ENCODE data around the gene DYNLT1. TPM values are rescaled to one million over a fixed set of nuclear protein-coding genes. Genes with fewer than 3 reads are reported as not detected.

Gene DYNLT1
- total and polyA plus RNA-seq, 2 of the 13 experiments (the other 11 are each of a cell fraction or from before 2014, with no cell fraction given), result 108 to 171 TPM

DNA sequence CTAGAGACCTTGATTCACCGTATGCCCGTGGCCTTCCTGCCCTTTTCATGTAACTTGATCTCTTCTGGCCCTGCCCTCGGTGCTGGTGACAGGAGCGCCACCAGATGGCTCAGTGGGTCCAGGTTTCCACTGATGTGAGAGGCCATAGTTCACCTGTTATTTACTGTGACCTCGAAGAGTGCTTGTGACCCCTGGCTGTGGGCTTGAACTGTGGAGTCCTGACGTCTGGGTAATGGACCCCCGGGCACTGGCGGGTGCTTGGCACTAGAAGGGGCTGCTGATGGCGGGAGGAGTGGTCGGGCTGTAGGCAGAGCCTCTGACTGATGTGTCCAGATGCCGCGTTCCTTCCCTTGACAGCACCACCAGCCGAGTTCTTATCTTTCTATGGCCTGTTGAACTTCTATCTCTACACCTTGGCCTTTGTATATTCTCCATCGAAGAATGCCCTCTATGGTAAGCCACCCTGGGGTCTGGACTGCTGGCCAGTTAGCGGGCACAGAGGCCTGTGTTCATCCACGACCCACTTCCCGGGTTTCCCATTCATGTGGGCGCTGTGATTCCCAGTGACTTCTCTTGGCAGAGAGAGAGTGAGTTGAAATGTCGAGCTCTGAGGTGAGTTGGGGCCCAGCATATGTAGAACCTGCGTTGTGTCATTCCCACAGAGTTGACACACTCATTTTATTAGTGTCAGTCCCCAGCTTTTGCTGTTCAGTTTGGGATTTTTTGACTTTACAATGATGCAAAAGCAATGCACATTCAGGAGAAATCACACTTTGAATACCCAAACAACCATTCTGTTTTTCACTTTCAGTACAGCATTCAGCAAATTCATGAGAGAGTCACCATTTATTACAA lies 14.9 kb downstream of the DYNLT1 start (continued):
- TF ChIP-seq, protein P1, sequence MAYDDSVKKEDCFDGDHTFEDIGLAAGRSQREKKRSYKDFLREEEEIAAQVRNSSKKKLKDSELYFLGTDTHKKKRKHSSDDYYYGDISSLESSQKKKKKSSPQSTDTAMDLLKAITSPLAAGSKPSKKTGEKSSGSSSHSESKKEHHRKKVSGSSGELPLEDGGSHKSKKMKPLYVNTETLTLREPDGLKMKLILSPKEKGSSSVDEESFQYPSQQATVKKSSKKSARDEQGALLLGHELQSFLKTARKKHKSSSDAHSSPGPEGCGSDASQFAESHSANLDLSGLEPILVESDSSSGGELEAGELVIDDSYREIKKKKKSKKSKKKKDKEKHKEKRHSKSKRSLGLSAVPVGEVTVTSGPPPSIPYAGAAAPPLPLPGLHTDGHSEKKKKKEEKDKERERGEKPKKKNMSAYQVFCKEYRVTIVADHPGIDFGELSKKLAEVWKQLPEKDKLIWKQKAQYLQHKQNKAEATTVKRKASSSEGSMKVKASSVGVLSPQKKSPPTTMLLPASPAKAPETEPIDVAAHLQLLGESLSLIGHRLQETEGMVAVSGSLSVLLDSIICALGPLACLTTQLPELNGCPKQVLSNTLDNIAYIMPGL (CRISPR knock-in tag; IDR thresholded peaks at IDR 0.05; ENCODE audit: borderline replicate concordance in 1 of 2, low read depth in 1 of 2), result peak; percentile 41 to 62; a peak in 1 of 4 replicates
- no peak for TF ChIP-seq ZBTB7A (CRISPR knock-in tag; IDR thresholded peaks at IDR 0.05)
- no peak for TF ChIP-seq SMAD3 (CRISPR knock-in tag; IDR thresholded peaks at IDR 0.05)
- peak; percentile 76 for TF ChIP-seq RARA (CRISPR knock-in tag; IDR thresholded peaks at IDR 0.05)
- TF ChIP-seq HOXA3 (CRISPR knock-in tag; IDR thresholded peaks at IDR 0.05), result peak; percentile 79; the same call in 1 of the 2 replicates
- no peak for TF ChIP-seq ZNF747 (CRISPR knock-in tag; IDR thresholded peaks at IDR 0.05; ENCODE audit: borderline replicate concordance)
- no peak for TF ChIP-seq TMF1 (CRISPR knock-in tag; IDR thresholded peaks at IDR 0.05; ENCODE audit: low read depth)
- TF ChIP-seq ZNF879 (CRISPR knock-in tag; IDR thresholded peaks at IDR 0.05), result no peak
- peak; percentile 85 for TF ChIP-seq SKI (IDR thresholded peaks at IDR 0.05; ENCODE audit: partially characterized antibody)
- TF ChIP-seq PCBP1 (IDR thresholded peaks at IDR 0.05; ENCODE audit: borderline replicate concordance, low read depth, low read length), result no peak
- no peak for TF ChIP-seq AHR (CRISPR knock-in tag; IDR thresholded peaks at IDR 0.05)
- TF ChIP-seq, protein P2, sequence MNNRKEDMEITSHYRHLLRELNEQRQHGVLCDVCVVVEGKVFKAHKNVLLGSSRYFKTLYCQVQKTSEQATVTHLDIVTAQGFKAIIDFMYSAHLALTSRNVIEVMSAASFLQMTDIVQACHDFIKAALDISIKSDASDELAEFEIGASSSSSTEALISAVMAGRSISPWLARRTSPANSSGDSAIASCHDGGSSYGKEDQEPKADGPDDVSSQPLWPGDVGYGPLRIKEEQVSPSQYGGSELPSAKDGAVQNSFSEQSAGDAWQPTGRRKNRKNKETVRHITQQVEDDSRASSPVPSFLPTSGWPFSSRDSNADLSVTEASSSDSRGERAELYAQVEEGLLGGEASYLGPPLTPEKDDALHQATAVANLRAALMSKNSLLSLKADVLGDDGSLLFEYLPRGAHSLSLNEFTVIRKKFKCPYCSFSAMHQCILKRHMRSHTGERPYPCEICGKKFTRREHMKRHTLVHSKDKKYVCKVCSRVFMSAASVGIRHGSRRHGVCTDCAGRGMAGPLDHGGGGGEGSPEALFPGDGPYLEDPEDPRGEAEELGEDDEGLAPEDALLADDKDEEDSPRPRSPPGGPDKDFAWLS (CRISPR knock-in tag; IDR thresholded peaks at IDR 0.05; ENCODE audit: borderline replicate concordance), result no peak
- TF ChIP-seq, protein P3, sequence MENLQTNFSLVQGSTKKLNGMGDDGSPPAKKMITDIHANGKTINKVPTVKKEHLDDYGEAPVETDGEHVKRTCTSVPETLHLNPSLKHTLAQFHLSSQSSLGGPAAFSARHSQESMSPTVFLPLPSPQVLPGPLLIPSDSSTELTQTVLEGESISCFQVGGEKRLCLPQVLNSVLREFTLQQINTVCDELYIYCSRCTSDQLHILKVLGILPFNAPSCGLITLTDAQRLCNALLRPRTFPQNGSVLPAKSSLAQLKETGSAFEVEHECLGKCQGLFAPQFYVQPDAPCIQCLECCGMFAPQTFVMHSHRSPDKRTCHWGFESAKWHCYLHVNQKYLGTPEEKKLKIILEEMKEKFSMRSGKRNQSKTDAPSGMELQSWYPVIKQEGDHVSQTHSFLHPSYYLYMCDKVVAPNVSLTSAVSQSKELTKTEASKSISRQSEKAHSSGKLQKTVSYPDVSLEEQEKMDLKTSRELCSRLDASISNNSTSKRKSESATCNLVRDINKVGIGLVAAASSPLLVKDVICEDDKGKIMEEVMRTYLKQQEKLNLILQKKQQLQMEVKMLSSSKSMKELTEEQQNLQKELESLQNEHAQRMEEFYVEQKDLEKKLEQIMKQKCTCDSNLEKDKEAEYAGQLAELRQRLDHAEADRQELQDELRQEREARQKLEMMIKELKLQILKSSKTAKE (CRISPR knock-in tag; IDR thresholded peaks at IDR 0.05; ENCODE audit: borderline replicate concordance), result no peak
- no peak for TF ChIP-seq ZNF577 (CRISPR knock-in tag; IDR thresholded peaks at IDR 0.05; ENCODE audit: borderline replicate concordance, low read depth)
- TF ChIP-seq ZBTB8A (CRISPR knock-in tag; IDR thresholded peaks at IDR 0.05; ENCODE audit: borderline replicate concordance, low read depth), result no peak
- no peak for TF ChIP-seq MEIS2 (CRISPR knock-in tag; IDR thresholded peaks at IDR 0.05)
- TF ChIP-seq ZNF317 (CRISPR knock-in tag; IDR thresholded peaks at IDR 0.05), result 0 out of 2 replicates have a peak, but pooled peaks have one; percentile 39
- TF ChIP-seq, protein P4, sequence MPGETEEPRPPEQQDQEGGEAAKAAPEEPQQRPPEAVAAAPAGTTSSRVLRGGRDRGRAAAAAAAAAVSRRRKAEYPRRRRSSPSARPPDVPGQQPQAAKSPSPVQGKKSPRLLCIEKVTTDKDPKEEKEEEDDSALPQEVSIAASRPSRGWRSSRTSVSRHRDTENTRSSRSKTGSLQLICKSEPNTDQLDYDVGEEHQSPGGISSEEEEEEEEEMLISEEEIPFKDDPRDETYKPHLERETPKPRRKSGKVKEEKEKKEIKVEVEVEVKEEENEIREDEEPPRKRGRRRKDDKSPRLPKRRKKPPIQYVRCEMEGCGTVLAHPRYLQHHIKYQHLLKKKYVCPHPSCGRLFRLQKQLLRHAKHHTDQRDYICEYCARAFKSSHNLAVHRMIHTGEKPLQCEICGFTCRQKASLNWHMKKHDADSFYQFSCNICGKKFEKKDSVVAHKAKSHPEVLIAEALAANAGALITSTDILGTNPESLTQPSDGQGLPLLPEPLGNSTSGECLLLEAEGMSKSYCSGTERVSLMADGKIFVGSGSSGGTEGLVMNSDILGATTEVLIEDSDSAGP (CRISPR knock-in tag; IDR thresholded peaks at IDR 0.05; ENCODE audit: borderline replicate concordance), result no peak
- 0 out of 2 replicates have a peak, but pooled peaks have one; percentile 20 for TF ChIP-seq RFXAP (CRISPR knock-in tag; IDR thresholded peaks at IDR 0.05; ENCODE audit: borderline replicate concordance)
- no peak for TF ChIP-seq KAT7 (CRISPR knock-in tag; IDR thresholded peaks at IDR 0.05; ENCODE audit: borderline replicate concordance)
- TF ChIP-seq HOXA7 (CRISPR knock-in tag; IDR thresholded peaks at IDR 0.05), result no peak
- peak; percentile 37; the same call in 1 of the 2 replicates for TF ChIP-seq KDM5B (CRISPR knock-in tag; IDR thresholded peaks at IDR 0.05; ENCODE audit: borderline replicate concordance)
